Lower leg skin (tissue), 4 donors: ENCODE results near the gene NPAP1. TPM values are rescaled to one million over a fixed set of nuclear protein-coding genes. Genes with fewer than 3 reads are reported as not detected.
"Not testable (repeated sequence)": the region's sequence is repeated elsewhere in the genome, so short reads cannot be mapped to it uniquely, and the experiment has no call there.

Source experiments
- DNase-seq, 2 donors: peaks; one replicate each; pipeline ENCODE4 v3.0.0-alpha.2; 2019; ENCODE audit warnings: low spot score in 2 of 2
- H3K4me3 ChIP-seq: fragments of 200-600 bp; sonication (generic); 2 replicates; pipeline ENCODE4 v1.5.1; 2017; ENCODE audit warnings: mild to moderate bottlenecking, low read depth; ENCODE audit not compliant: poor library complexity, severe bottlenecking
- CTCF ChIP-seq, 3 donors: fragments of 450-650 bp; IDR thresholded peaks; one replicate each; pipeline ENCODE4 v1.5.1; 2016; ENCODE audit warnings: antibody characterized with exemption in 3 of 3, mild to moderate bottlenecking in 3 of 3, moderate library complexity in 2 of 3
- POLR2A ChIP-seq, 2 donors: fragments of 450-650 bp; IDR thresholded peaks; one replicate each; pipeline ENCODE4 v1.6.1; 2016 to 2017; ENCODE audit warnings: antibody characterized with exemption in 2 of 2, mild to moderate bottlenecking in 1 of 2, moderate library complexity in 1 of 2
- WGBS, 2 donors: methylation state at CpG; one replicate each; pipeline ENCODE4 v1.1.5; 2018; 5-methylcytosine and 5-hydroxymethylcytosine counted together
- intact Hi-C: fragments of 100-400 bp; cut with DNase I; formaldehyde crosslinking; loops from one replicate; pipeline ENCODE4 v1.15.0; 2023; ENCODE audit warnings: low total_unique reads
- total RNA-seq, 4 donors: library from RNA; depleted of rRNA; stranded (reverse); fragments of >200 nt; gene quantifications; one replicate each; pipeline ENCODE4 v1.1.0, GENCODE V29; 2016

The NPAP1 gene
- total RNA-seq = not detected

GRCh38 chr15:24675332-24676144 is at the start of gene NPAP1:
Gene NPAP1, plus strand, starts transcription at chr15:24675775. Its CDS starts 93 bp downstream, at chr15:24675868.
- 90 to 94% methylated on average over 44 to 49 of the region's 62 CpGs for WGBS, 2 donors
- intact Hi-C loops = loop anchor here (5.0 kb wide), 1 partner anchor 392 kb away; no protein-coding TSS in a partner anchor
- TF ChIP-seq POLR2A (IDR thresholded peaks at IDR 0.05) = no peak
- TF ChIP-seq CTCF (IDR thresholded peaks at IDR 0.05) = no peak

GRCh38 chr15:24627443-24627842 is 48.1 kb upstream of the NPAP1 start:
- H3K4me3 ChIP-seq = no peak overlapping the region
- TF ChIP-seq CTCF (IDR thresholded peaks at IDR 0.05) (no peak), POLR2A (IDR thresholded peaks at IDR 0.05) (no peak)
- WGBS, 2 donors = 45 to 64% methylated on average over 3 of the region's 3 CpGs
- no peak for DNase-seq
- intact Hi-C loops = no loop called here

More at GRCh38 chr15:24675332-24676144, at the start of gene NPAP1:
- no peak within 1 kb of the TSS for H3K4me3 ChIP-seq
- peak in 1 of 2 donors; percentile 49 for DNase-seq

GRCh38 chr15:24633082-24633481 is 42.5 kb upstream of the NPAP1 start:
- H3K4me3 ChIP-seq = no peak overlapping the region
- WGBS, 2 donors = 73 to 89% methylated on average over 4 of the region's 4 CpGs
- intact Hi-C loops = no loop called here
- DNase-seq = no peak
- TF ChIP-seq CTCF (IDR thresholded peaks at IDR 0.05) (no peak), POLR2A (IDR thresholded peaks at IDR 0.05) (no peak)

- H3K4me3 ChIP-seq, DNase-seq, intact Hi-C loops: not testable (repeated sequence)
- 83 to 85% methylated on average over 11 of the region's 11 CpGs for WGBS, 2 donors
Measured at GRCh38 chr15:24639412-24639811, 36.2 kb upstream of the NPAP1 start.

- H3K4me3 ChIP-seq = no peak overlapping the region
- intact Hi-C loops = no loop called here
- 73 to 76% methylated on average over 3 of the region's 3 CpGs for WGBS, 2 donors
- DNase-seq = no peak
- TF ChIP-seq POLR2A (IDR thresholded peaks at IDR 0.05) (no peak), CTCF (IDR thresholded peaks at IDR 0.05) (no peak)
Measured at GRCh38 chr15:24645627-24646026, 29.9 kb upstream of the NPAP1 start.

- no peak for DNase-seq
- intact Hi-C loops = no loop called here
- TF ChIP-seq POLR2A (IDR thresholded peaks at IDR 0.05) (no peak), CTCF (IDR thresholded peaks at IDR 0.05) (no peak)
- WGBS, 2 donors = 68% methylated on average over 7 of the region's 7 CpGs
- H3K4me3 ChIP-seq = no peak overlapping the region
Measured at GRCh38 chr15:24659622-24660021, 16.0 kb upstream of the NPAP1 start.
